Central memory CD4-positive, alpha-beta T cell (primary cell): ENCODE measurements around the gene PITHD1.
"Not testable (repeated sequence)": the region's sequence is repeated elsewhere in the genome, so short reads cannot be mapped to it uniquely, and the experiment has no call there.

Experiments used
- DNase-seq: peaks from one replicate; pipeline ENCODE4 v3.0.0; 2022

PITHD1 gene

DNA sequence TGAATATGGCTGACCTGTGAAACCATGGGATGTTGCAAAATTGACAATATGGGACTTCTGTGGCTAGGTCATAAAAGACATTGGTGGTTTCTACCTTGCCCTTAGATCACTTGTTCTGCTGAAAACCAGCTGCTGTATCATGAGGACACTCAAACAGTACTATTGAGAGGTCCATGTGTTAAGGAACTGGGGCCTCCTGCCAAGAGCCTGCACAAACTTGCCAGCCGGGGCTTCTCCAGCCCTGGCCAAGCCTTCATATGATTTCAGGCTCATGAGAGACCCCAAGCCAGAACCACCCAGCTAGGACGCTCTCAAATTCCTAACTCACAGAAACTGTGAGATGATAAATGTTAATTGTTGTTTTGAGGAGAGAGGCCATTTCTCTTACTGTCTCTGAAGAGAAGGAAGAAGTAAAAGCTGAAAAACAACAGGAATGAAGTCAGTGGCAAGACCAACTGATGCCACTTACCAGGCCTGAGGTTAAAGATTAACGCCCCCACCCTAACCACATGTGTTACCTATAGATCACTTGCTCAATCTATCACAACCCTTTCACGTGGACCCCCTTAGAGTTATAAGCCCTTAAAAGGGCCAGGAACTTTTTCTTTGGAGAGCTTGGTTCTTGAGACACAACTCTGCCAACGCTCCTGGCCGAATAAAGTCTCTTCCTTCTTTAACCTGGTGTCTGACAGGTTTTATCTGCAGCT is 3.9 kb upstream of the PITHD1 start:
- no peak for DNase-seq

DNA sequence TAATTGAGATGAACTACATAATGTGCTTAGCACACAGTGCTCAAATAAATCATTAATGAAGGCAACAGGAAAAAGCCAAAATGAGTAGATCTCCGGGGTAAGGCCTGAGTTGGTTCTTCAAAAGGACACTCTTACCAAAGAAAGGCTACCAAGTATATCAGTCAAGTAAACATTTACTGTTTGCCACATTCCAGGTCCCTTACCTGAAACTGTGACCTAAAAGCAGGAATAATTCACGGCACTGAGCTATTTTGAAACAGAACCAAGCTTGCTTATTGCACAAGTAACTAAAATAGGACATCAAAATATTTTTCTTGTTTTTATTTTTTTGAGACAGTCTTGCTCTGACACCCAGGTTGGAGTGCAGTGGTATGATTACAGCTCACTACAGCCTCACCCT is 2.0 kb upstream of the PITHD1 start:
- DNase-seq, result no peak

- DNase-seq, result no peak
These were observed 1.7 kb downstream of the PITHD1 start for GRCh38 chr1:23779826-23780371.

DNA sequence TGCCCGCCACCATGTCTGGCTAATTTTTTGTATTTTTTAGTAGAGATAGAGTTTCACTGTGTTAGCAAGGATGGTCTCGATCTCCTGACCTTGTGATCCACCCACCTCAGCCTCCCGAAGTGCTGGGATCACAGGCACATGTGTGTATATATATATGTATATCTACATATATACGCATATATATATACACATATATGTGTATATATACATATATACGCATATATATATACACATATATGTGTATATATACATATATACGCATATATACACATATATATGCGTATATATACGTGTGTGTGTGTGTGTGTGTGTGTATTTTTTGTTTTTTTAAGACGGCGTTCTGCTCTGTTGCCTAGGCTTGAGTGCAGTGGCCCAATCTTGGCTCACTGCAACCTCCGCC is 4.9 kb downstream of the PITHD1 start:
- not testable (repeated sequence) for DNase-seq

GRCh38 chr1:23784846-23785245 is 6.6 kb downstream of the PITHD1 start:
- no peak for DNase-seq

- no peak for DNase-seq
These were observed 9.5 kb downstream of the PITHD1 start for GRCh38 chr1:23787701-23788100.

- no peak for DNase-seq
These were observed 10.5 kb downstream of the PITHD1 start for GRCh38 chr1:23788695-23789094.

DNA sequence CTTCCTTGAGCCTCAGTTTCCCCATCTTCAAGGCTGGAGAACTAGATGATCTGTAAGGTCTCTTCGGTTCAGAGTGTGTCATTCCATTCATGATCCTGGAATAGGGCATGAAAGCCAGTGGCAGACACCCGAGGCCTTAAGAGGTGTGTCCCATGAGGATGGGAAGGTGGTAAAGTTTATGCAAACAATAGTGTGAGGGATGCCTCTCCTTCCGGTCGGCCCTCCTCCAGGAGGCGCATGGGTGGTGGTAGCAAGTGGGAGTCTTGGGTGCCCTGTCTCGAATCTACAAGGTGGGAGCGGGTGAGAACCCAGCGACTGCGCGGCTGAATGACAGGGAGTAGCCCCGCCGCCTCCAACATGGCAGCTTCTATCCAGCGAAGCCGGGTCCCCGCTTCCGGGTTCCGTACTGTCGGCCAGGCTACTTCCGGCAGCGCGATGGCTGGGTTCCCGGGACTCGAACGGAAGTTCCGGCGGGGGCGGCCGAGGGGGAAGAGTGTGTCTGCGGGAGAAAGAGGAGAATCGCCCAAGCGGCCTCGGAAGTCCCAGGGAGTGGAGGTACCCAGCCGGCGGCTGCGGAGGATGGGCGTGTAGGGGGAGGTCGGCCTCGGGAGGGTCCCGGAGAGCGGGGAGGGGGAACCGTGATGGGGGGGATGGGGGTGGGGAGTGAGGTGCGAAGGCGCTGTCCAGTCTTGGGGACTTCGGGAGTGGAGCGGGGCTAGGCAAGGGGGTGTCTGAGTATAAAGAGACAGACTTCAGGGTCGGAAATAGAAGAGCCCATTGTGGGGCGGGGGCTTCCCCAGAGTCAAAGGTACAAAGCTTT is 12.7 kb downstream of the PITHD1 start, which contains the start of gene LYPLA2:
Gene LYPLA2 (plus strand): TSS at position 450 of the 820 bp plus-strand sequence. CDS start 1,538 bp downstream, outside the sequence.
- peak; percentile 81 for DNase-seq

DNA sequence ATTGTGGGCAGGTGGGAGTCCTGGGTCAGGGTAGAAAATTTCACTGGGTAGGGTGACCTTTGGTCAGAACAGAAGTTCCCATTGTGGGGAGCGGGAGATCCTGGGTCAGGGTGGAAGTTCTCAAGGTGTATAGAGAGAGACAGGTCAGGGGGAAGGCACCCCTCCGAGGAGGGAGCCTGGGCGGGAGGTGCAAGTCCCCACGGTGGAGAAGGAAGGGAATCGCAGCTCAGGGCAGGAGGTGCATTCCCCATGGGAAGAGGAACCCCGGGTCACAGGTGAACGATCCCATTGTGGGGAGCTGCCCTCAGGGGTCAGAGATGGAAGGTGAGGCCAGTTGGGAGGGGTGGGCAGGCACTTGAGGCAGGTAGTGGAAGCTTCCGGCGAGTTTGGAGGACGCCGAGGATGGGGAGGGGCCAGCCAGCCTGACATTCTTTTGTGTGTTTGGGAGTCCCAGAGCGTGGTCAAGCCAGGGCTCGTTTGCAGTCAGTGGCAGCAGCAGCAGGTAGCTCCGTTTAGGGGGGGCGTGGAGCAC is 13.4 kb downstream of the PITHD1 start:
- DNase-seq, result no peak

- no peak for DNase-seq
These were observed 14.1 kb downstream of the PITHD1 start for GRCh38 chr1:23792151-23792945.

DNA sequence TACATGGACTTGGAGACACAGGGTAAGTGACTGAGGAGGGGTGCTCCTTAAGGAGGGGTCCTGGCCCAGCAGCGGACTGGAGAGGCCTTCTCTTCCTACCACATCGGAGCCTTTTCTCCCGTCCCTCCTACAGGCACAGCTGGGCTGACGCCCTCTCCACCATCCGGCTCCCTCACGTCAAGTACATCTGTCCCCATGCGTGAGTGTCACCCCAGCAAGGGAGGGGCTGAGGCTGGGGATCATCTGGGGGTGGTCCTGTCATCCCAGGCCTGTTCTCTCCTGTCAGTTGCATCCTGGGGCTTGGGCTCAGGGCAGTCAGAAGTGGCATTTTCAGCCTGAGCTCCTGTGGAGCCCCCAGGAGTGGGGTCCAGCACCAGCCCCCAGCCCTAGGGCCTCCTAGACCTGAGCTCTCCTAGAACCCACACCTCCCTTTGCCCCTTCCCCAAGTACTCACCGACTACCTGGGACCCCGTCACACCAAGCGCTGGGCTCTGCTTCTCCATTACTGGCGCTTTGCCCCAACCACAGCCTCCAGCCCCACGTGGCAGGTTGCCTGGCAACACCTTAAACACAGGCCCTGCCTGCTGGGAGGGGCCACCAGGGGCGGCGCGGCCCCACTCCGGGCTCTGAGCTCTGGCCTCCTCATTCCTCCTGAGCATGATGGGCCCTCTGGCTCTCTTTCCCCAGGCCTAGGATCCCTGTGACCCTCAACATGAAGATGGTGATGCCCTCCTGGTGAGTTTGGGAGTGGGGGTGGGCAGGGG is 15.0 kb downstream of the PITHD1 start:
- peak; percentile 36 for DNase-seq

- DNase-seq, result no peak
These were observed 15.9 kb downstream of the PITHD1 start for GRCh38 chr1:23793861-23794731.

DNA sequence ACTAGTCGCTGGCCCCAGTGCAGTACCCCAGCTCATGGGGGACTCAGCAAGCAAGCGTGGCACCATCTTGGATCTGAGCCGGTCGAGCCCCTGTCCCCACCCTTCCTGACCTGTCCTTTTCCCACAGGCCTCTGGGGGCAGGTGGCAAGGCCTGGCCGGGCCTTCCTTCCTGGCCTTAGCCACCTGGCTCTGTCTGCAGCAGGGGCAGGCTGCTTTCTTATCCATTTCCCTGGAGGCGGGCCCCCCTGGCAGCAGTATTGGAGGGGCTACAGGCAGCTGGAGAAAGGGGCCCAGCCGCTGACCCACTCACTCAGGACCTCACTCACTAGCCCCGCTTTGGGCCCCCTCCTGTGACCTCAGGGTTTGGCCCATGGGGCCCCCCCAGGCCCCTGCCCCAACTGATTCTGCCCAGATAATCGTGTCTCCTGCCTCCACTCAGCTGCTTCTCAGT is 16.5 kb downstream of the PITHD1 start:
- DNase-seq, result not testable (repeated sequence)

GRCh38 chr1:23795676-23796465 is 17.7 kb downstream of the PITHD1 start:
- DNase-seq, result no peak

DNA sequence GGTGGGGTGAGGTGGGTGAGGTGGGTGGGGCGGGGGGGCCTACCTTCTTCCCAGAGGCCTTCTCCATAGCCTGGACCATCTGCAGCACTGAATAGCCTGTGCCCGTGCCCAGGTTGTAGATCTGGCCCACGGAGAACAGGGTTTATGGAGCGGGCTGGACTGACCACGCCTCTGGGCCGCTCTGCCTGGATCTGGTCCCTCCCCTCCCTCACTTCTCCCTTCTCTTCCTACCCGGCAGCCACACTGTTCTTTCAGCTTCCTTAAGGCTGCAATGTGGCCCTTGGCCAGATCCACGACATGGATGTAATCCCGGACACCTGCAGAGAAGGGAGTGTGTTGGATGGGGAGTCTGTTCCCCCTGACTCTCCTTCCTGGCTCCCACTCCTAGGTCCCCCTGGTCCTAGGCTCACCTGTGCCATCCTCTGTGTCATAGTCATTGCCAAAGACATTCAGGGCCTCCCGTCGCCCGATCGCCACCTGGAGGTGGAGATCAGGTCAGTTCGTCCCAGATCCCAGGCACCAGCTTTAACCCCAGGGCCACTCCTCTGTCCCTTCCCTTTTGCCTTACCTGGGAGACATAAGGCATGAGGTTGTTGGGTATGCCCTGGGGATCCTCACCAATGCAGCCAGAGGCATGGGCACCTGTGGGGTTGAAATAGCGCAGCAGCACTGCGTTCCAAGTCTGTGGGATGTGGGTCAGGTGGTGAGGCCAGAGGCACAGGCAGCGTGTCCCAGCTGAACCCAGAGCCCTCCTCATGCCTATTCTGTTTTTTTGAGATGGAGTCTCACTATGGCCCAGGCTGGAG is 18.5 kb downstream of the PITHD1 start:
- no peak for DNase-seq

DNA sequence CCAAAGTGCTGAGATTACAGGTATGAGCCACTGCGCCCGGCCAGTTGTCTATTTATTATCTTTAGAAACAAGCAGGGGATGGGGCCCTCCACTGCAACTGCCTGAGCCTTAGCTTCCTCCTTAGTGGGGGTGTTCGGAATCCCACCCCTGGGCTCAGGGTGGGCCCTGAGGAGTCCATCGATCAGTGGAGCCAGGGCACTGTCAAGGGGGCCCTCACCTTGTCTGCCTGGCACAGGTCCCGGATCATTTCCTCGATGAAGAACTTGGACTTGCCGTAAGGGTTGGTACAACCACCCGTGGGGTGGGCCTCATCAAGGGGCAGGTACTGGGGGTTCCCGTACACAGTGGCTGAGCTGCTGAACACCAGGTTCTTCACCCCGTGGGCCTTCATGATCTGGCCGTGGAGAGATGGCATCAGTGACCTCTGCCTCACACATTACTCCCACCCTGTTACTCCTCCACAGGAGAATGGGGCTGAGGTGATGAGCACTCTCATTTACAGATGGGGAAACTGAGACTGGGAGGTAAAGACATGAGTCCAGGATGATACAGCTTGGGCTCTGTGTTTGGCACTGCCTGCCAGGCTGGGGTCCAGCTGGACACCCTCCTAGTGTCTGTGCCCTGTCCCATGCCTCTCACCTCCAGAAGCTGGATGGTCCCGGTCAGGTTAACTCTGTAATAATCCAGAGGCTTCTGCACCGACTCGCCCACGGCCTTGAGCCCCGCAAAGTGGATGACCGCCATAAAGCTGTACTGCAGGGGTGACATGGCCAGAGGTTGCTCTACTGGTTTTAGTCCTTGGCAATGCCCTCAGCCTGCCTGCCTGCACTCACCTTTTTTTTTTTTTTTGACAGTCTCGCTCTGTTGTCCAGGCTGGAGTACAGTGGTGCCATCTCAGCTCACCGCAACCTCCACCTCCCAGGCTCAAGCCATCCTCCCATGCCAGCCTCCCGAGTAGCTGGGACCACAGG is 19.5 kb downstream of the PITHD1 start:
- DNase-seq, result no peak

DNA sequence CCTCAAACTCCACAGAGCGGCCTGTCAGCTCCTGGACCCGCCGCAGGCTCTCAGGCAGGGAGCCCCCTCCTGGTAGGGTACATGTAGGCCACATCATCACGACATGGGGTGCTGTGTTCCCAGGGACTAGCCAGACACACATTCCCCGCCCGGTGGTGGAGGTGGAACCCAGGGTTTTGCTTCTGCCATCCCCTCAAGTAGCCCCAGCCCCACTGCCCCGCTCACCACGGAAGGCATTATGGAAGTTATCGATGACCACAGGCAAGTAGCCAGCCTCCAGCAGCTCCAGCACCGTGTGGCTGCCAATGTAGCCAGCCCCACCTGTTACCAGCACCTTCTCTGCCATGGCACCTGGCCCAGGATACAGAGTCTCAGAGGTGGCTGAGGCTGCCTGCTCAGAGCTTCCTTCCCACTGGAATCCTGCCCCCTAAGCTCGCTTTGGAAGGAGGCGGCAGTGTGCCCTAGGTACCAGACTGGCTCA is 20.5 kb downstream of the PITHD1 start:
- no peak for DNase-seq

DNA sequence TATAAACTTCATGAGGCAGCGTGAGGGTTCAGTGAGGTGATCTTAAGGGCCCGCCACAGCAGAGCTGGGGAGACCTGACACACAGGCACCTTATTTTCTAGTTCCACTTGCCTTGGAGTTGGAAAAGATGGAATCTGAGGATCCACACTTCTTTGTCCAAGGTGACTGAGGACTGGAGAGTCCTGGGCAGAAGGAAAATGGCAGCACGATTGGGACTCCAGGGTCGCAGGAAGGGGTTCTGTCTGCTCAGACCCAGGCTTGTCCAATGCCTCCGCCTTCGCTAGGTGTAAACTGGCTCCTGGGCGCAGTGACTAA is 21.0 kb downstream of the PITHD1 start:
- no peak for DNase-seq
